BJ (cell line): ENCODE results near the gene LPAR1. TPM values are rescaled to one million over a fixed set of nuclear protein-coding genes. Genes with fewer than 3 reads are reported as not detected.

ENCODE experiments used
- CTCF ChIA-PET: fragments of 350-600 bp; formaldehyde crosslinking; extraction: SDS; loops from one replicate; lab custom pipeline; 2021; ENCODE audit warnings: antibody characterized with exemption, inconsistent platforms; lab: Yijun Ruan, JAX
- POLR2A ChIA-PET: fragments of 300-600 bp; sonication (Branson Sonifier 250); formaldehyde crosslinking; extraction: SDS; loops from one replicate; lab custom pipeline; 2021; ENCODE audit warnings: antibody characterized with exemption; lab: Charles Lee
- DNase-seq: peaks from one replicate; pipeline ENCODE4 v3.0.0-alpha.2; 2011; ENCODE audit warnings: low read depth
- H3K27me3 ChIP-seq: 2 replicates; pipeline ENCODE4 v1.6.0; 2011; ENCODE audit warnings: low read length; ENCODE audit not compliant: control insufficient read depth, insufficient read depth
- H3K36me3 ChIP-seq: 2 replicates; pipeline ENCODE4 v1.5.1; 2011; ENCODE audit warnings: low read length; ENCODE audit not compliant: control insufficient read depth, insufficient read depth
- H3K4me3 ChIP-seq: 2 replicates; pipeline ENCODE4 v1.5.1; 2011; ENCODE audit warnings: low read depth, mild to moderate bottlenecking, control low read depth, low read length
- CTCF ChIP-seq: IDR thresholded peaks from 2 replicates; pipeline ENCODE4 v1.5.1; 2011; ENCODE audit warnings: low read depth, mild to moderate bottlenecking, control low read depth, inconsistent platforms, low read length, moderate library complexity; ENCODE audit not compliant: insufficient read depth
- polyA plus RNA-seq: library from polyadenylated mRNA; depleted of rRNA; stranded (reverse); fragments of >200 nt; gene quantifications from 2 replicates; pipeline ENCODE4 v1.2.3, GENCODE V29; 2011

Gene LPAR1
- polyA plus RNA-seq, 1 experiment = 224 TPM

- DNase-seq = no peak
- Histone ChIP-seq H3K36me3 (no peaks in the 10 kb centered on the region), H3K4me3 (no peak overlapping the region), H3K27me3 (no peaks in the 10 kb centered on the region)
- CTCF ChIA-PET = interaction anchor here (1.4 to 1.6 kb wide), 2 partner anchors 11 to 34 kb away, joined by 3 to 4 read pairs; no protein-coding TSS in a partner anchor
- POLR2A ChIA-PET = no interaction called here
- no peak for TF ChIP-seq CTCF
Observed at GRCh38 chr9:110997847-110998246, 40.4 kb downstream of the LPAR1 start.

- TF ChIP-seq CTCF = no peak
- Histone ChIP-seq H3K4me3 (no peak overlapping the region), H3K36me3 (no peaks in the 10 kb centered on the region), H3K27me3 (no peaks in the 10 kb centered on the region)
- no peak for DNase-seq
- ChIA-PET CTCF (interaction anchor here (1.4 to 1.6 kb wide), 2 partner anchors 12 to 35 kb away, joined by 3 to 4 read pairs; no protein-coding TSS in a partner anchor), POLR2A (interaction anchor here (0.5 kb wide), 2 partner anchors 12 to 60 kb away, joined by 3 to 9 read pairs; no protein-coding TSS in a partner anchor)
Observed at GRCh38 chr9:110996436-110997220, 41.6 kb downstream of the LPAR1 start.

GRCh38 chr9:110995420-110996340 is 42.6 kb downstream of the LPAR1 start:
- ChIA-PET POLR2A (no interaction called here), CTCF (interaction anchor here (0.7 kb wide), 1 partner anchor 358 kb away, joined by 4 read pairs; no protein-coding TSS in a partner anchor)
- H3K36me3 ChIP-seq = no peaks in the 10 kb centered on the region
- no peaks in the 10 kb centered on the region for H3K27me3 ChIP-seq
- H3K4me3 ChIP-seq = no peak overlapping the region
- DNase-seq = no peak
- no peak for TF ChIP-seq CTCF

- DNase-seq = no peak
- Histone ChIP-seq H3K4me3 (no peak overlapping the region), H3K36me3 (no peaks in the 10 kb centered on the region), H3K27me3 (no peaks in the 10 kb centered on the region)
- ChIA-PET CTCF (no interaction called here), POLR2A (no interaction called here)
- no peak for TF ChIP-seq CTCF
Observed at GRCh38 chr9:110994771-110995241, 43.5 kb downstream of the LPAR1 start.
